Duodenal mucosa (tissue), 2 donors: ENCODE measurements around the gene MERTK.
A peak's percentile ranks its signal among the peaks of the same experiment; 100 is the strongest.
"Not testable (repeated sequence)": the region's sequence is repeated elsewhere in the genome, so short reads cannot be mapped to it uniquely, and the experiment has no call there.

Experiments used
- H3K27ac ChIP-seq: one replicate; pipeline ENCODE4 v1.7.0; 2013; ENCODE audit warnings: low read depth, low read length
- H3K27me3 ChIP-seq, 2 donors: one replicate each; pipeline ENCODE4 v1.7.0; 2013; ENCODE audit warnings: low read length in 2 of 2, control low read depth in 1 of 2; ENCODE audit not compliant: insufficient read depth in 2 of 2, control insufficient read depth in 1 of 2
- H3K36me3 ChIP-seq, 2 donors: one replicate each; pipeline ENCODE4 v1.7.0; 2013; ENCODE audit warnings: low read length in 2 of 2, control low read depth in 1 of 2; ENCODE audit not compliant: insufficient read depth in 2 of 2, control insufficient read depth in 1 of 2
- H3K4me1 ChIP-seq, 2 donors: one replicate each; pipeline ENCODE4 v1.7.0; 2013; ENCODE audit warnings: low read length in 2 of 2, control low read depth in 1 of 2; ENCODE audit not compliant: insufficient read depth in 2 of 2, control insufficient read depth in 1 of 2
- H3K4me3 ChIP-seq, 2 donors: one replicate each; pipeline ENCODE4 v1.7.0; 2013; ENCODE audit warnings: low read length in 2 of 2, low read depth in 1 of 2
- H3K9ac ChIP-seq, 2 donors: one replicate each; pipeline ENCODE4 v1.7.0; 2013; ENCODE audit warnings: low read length in 2 of 2, low read depth in 1 of 2
- H3K9me3 ChIP-seq, 2 donors: one replicate each; pipeline ENCODE4 v1.7.0; 2013; ENCODE audit warnings: low read length in 2 of 2, control low read depth in 1 of 2; ENCODE audit not compliant: control insufficient read depth in 1 of 2

Gene MERTK

GRCh38 chr2:111897630-111897923 is 830 bp upstream of the MERTK start:
- Histone ChIP-seq H3K27ac (no peak overlapping the region), H3K27me3 (no peaks in the 10 kb centered on the region), H3K36me3 (no peaks in the 10 kb centered on the region), H3K9ac (peak overlapping the region; percentile 52 to 70), H3K9me3 (no peaks in the 10 kb centered on the region), H3K4me1 (peaks cover 13 to 19% of the 10 kb centered on the region in 2 donors), H3K4me3 (peak overlapping the region; percentile 77 to 80)

- Histone ChIP-seq H3K27ac (peak overlapping the region; percentile 62), H3K4me1 (peaks cover 16 to 19% of the 10 kb centered on the region in 2 donors), H3K9ac (peak overlapping the region; percentile 63)
These were observed 502 bp downstream of the MERTK start for GRCh38 chr2:111898703-111899514.

DNA sequence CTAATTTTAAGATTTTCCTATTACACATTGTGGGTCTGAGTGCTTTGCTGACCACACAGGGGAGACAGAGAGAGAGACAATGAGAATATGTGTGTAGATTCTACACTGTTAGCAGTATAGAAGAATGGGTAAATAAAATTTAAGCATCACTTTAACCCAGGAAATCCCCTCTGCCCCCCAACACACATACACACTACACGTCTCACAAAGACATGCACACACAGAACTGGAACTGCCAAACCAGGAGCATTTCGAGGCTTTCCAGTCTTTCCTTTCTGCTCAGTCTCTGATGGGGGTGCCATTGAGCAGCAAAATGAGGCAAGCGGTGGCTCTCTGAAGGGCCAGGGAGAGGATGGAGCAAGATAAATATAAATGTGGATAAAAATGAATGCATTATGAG is 2.5 kb downstream of the MERTK start:
- no peaks in the 10 kb centered on the region for H3K27me3 ChIP-seq
- H3K9me3 ChIP-seq: no peaks in the 10 kb centered on the region
- no peak overlapping the region for H3K27ac ChIP-seq
- H3K4me1 ChIP-seq: peaks cover 23% of the 10 kb centered on the region in 2 donors
- peak overlapping the region in 1 of 2 donors; percentile 44 for H3K4me3 ChIP-seq
- no peaks in the 10 kb centered on the region for H3K36me3 ChIP-seq
- H3K9ac ChIP-seq: peak overlapping the region in 1 of 2 donors; percentile 13

More at GRCh38 chr2:111898703-111899514, 502 bp downstream of the MERTK start:
- Histone ChIP-seq H3K9me3 (no peaks in the 10 kb centered on the region), H3K4me3 (peak overlapping the region; percentile 67 to 87), H3K27me3 (no peaks in the 10 kb centered on the region), H3K36me3 (no peaks in the 10 kb centered on the region)

DNA sequence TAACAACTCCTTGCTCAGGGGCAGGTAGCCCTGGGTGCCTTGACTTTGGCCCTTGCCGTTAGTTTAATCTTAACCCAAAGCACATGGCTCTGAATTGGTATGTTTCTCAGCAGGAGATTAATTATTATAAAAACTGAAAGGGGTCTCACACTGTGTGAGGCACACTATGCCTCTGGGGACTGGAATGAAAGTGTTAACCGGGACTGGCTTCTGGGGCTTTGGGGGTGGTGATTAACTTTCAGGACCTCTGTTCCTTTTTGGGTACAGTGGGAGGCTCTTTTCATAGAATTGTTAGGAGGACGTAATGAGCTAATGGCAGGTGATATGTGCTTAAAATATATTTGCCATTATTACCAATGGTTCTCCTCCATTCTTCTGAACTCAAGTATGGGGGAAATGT is 5.1 kb downstream of the MERTK start:
- no peaks in the 10 kb centered on the region for H3K9me3 ChIP-seq
- H3K36me3 ChIP-seq: no peaks in the 10 kb centered on the region
- no peak overlapping the region for H3K4me3 ChIP-seq
- no peak overlapping the region for H3K27ac ChIP-seq
- H3K4me1 ChIP-seq: peaks cover 16 to 24% of the 10 kb centered on the region in 2 donors
- no peak overlapping the region for H3K9ac ChIP-seq
- H3K27me3 ChIP-seq: no peaks in the 10 kb centered on the region

- Histone ChIP-seq H3K4me3 (no peak overlapping the region), H3K9me3 (no peaks in the 10 kb centered on the region), H3K9ac (no peak overlapping the region), H3K4me1 (peaks cover 16 to 27% of the 10 kb centered on the region in 2 donors), H3K27me3 (no peaks in the 10 kb centered on the region), H3K36me3 (no peaks in the 10 kb centered on the region), H3K27ac (no peak overlapping the region)
These were observed 5.6 kb downstream of the MERTK start for GRCh38 chr2:111903930-111904439.

GRCh38 chr2:111904726-111905474 is 6.5 kb downstream of the MERTK start:
- no peak overlapping the region for H3K27ac ChIP-seq
- no peaks in the 10 kb centered on the region for H3K36me3 ChIP-seq
- H3K27me3 ChIP-seq: no peaks in the 10 kb centered on the region
- no peaks in the 10 kb centered on the region for H3K9me3 ChIP-seq
- no peak overlapping the region for H3K9ac ChIP-seq
- H3K4me3 ChIP-seq: no peak overlapping the region
- H3K4me1 ChIP-seq: peaks cover 13 to 27% of the 10 kb centered on the region in 2 donors

DNA sequence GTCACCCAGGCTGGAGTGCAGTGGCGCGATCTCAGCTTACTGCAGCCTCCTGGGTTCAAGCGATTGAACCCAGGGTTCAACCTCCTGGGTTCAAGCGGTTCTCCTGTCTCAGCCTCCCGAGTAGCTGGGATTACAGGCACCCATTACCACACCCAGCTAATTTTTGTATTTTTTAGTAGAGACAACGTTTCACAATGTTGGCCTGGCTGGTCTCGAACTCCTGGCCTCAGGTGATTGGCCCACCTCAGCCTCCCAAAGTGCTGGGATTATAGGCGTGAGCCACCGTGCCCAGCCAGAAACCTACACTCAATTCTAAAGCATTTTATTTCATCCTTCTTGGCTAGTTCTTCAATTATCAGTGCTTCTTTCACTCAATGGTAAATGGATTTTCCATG is 7.1 kb downstream of the MERTK start:
- not testable (repeated sequence) for H3K27me3 ChIP-seq, H3K9me3 ChIP-seq, H3K4me3 ChIP-seq, H3K9ac ChIP-seq, H3K36me3 ChIP-seq, H3K27ac ChIP-seq
- peaks cover 7 to 24% of the 10 kb centered on the region in 2 donors for H3K4me1 ChIP-seq

DNA sequence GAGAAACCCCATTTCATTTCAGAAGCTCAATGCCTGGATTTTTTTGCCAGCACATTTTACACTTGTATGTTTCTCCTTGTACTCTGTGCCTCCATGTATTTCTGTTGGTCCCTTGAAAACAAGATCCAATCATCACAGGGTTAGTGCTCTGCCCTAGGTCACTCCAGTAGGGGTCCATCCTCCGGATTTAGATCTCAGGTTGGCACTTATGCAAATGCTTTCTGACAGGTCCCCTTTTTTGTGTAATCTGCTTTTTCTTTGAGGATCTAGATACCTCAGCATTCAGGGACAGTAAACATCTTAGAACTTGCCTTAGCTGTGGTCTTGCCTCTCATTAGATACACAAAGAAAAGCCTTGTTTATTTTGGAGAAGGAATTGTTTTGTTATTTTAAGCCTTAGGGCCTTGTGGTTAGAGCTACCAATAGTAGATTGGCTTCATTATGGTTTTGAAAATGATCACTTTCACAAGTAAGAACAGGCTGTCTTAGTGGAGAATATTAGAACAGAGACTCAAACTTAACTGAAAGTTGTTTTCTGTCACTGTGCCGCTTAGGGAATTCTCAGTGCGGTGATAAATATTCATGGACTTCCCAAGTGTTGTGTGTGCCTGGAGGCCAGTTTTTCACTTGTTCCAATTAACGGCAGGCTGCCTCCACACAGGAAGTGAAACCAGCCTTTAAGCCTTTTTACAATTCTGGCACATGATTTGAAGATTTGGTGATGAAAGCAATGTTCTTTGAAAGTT is 7.8 kb downstream of the MERTK start:
- Histone ChIP-seq H3K9me3 (no peaks in the 10 kb centered on the region), H3K4me3 (no peak overlapping the region), H3K27me3 (no peaks in the 10 kb centered on the region), H3K27ac (no peak overlapping the region), H3K4me1 (peaks cover 8 to 29% of the 10 kb centered on the region in 2 donors), H3K36me3 (no peaks in the 10 kb centered on the region), H3K9ac (peak overlapping the region in 1 of 2 donors; percentile 22)

DNA sequence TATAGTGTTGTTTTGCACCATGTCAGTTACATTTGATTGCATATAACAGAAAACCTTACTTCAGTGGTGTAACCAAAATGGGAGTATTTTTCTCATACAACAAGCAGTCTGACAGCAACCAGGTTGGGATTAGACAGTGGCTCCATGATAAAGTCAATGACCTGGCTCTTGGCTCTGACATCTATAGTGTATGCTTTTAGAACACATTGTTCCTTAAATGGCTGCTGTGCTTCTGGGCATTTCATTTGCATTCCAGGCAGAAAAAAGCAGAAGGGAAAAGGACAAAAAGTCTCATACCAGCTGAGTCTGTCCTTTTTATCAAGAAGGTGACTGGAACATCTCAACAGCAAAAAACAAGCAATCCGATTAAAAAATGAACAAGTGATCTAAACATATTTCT is 10.2 kb downstream of the MERTK start:
- H3K9ac ChIP-seq: no peak overlapping the region
- H3K36me3 ChIP-seq: no peaks in the 10 kb centered on the region
- no peaks in the 10 kb centered on the region for H3K27me3 ChIP-seq
- no peaks in the 10 kb centered on the region for H3K9me3 ChIP-seq
- peaks cover 8 to 26% of the 10 kb centered on the region in 2 donors for H3K4me1 ChIP-seq
- H3K4me3 ChIP-seq: no peak overlapping the region
- no peak overlapping the region for H3K27ac ChIP-seq

DNA sequence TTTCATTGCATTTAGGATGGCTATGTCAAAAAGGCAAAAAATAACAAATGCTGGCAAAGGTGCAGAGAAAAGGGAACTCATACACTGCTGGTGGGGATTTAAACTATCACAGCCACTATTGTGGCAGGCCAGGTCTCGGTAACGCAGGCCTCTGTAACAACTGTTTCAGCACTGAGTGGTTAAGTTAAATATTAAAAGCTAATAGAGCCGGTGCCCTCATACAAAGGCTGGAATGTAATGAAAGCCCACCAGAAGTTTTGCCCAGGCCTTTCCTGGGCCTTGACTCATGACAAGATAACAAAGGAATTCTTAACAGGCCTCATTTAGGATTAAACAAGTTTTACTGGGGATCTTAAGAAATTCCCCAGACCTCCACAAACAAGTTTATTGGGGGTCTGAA is 10.7 kb downstream of the MERTK start:
- no peak overlapping the region for H3K27ac ChIP-seq
- H3K4me1 ChIP-seq: peaks cover 8 to 26% of the 10 kb centered on the region in 2 donors
- H3K27me3 ChIP-seq: no peaks in the 10 kb centered on the region
- H3K9ac ChIP-seq: no peak overlapping the region
- no peaks in the 10 kb centered on the region for H3K36me3 ChIP-seq
- no peaks in the 10 kb centered on the region for H3K9me3 ChIP-seq
- no peak overlapping the region for H3K4me3 ChIP-seq
